HG03095 (cell line): ENCODE results near the gene ATOH8.

Source experiments
- ATAC-seq: cut with Tn5 transposase; IDR thresholded peaks from one replicate; pipeline ENCODE4 v1.9.1; 2021; ENCODE audit warnings: moderate library complexity; ENCODE audit not compliant: unreplicated experiment

The ATOH8 gene

DNA sequence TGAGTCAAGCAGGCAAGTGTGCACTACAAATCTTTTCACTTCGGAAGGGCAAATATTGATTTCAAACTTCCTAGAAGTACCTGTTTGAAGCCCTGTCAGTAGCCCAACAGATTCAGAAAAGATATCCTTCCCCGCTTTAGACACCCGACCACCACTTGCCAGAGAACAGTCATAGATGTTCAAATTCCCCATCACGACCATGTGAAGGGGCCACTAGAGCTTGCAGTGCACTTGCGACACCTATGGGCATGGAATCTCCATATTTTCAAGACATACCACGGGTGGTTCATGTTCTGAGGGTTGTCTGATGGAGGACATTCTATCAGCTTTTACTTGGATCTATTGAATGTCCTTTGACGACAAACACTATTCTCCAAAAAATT is 35.8 kb upstream of the ATOH8 start:
- ATAC-seq = no peak

DNA sequence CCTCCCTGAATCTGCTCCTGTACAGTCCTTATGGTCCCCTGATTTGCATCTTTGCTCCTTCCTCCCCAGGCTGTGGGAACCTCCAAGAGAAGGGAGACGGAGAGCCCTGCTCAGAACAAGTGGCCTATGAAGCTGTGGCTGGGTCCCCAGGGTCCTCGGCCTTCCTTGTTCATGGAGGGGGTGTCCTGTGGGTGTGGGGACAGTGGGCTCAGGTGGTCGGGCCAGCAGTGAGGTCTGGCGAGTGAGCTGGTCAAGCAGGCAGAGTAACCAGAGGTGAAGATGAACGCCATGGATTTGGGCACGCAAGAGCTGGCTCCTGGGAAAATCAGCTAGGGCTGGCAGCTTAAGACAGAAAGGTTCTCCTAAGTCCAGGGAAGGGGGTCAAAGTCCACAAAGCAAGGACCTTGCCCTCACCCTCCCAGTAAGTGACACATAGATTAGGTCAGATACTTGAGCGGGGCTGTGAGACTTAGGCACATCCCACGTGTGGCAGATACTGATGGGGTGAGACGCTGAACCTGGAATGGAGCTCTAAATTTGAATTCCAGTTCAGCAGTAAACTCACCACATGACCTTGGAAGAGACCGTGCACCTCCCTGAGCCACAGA is 34.8 kb upstream of the ATOH8 start:
- no peak for ATAC-seq

- no peak for ATAC-seq
These were observed 34.1 kb upstream of the ATOH8 start for GRCh38 chr2:85719609-85720240.

- no peak for ATAC-seq
These were observed 33.3 kb upstream of the ATOH8 start for GRCh38 chr2:85720533-85720932.

- ATAC-seq = no peak
These were observed 32.1 kb upstream of the ATOH8 start for GRCh38 chr2:85721641-85722040.

GRCh38 chr2:85722519-85722918 is 31.3 kb upstream of the ATOH8 start:
- ATAC-seq = no peak

DNA sequence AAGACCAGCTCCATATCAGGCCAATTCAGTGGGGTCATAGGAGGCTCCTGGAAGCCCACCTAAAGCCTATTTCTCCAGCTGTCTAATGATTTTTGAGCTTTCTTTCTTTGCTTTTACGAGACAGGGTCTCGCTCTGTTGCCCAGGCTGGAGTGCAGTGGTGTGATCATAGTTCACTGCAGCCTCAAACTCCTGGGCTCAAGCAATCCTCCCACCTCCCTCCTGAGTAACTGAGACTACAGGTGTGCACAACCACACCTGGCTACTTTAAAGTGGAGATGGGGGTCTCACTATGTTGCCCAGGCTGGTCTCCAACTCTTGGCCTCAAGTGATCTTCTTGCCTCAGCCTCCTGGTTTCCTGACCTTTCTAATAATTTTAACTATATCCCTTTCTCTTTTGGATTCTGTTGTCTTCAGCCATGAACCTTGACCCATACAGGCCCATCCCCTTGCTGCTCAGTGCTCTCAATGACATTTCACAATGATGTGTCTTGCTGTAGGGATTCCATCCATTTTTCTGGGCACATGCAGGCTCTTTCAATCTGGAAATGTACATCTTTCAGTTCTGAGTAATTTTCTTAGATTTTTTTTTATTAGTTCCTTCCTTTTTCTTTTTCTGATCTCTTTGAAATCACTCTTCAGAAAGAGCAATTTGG is 30.0 kb upstream of the ATOH8 start:
- no peak for ATAC-seq

GRCh38 chr2:85724731-85725181 is 29.0 kb upstream of the ATOH8 start:
- ATAC-seq = no peak

GRCh38 chr2:85725451-85725850 is 28.3 kb upstream of the ATOH8 start:
- ATAC-seq = no peak

DNA sequence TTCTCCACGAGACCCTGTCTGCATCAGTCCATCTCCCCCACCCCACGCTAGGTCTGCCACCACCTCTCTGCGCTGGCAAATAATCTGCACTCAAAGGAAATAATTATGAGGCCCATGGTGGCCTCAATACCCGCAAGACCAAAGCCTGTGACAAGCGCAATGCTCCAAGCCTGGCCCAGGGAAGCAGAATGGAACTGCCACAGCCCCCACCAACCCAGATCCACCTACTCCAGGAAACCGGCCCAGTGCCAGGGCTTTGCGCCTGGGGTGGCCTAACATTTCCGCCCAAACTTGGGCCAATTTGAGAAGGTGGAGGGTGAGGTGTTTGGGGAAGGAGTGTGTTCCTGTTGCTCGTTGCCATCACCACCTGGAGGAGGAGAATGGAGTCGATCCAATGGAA is 26.0 kb upstream of the ATOH8 start:
- ATAC-seq = no peak

DNA sequence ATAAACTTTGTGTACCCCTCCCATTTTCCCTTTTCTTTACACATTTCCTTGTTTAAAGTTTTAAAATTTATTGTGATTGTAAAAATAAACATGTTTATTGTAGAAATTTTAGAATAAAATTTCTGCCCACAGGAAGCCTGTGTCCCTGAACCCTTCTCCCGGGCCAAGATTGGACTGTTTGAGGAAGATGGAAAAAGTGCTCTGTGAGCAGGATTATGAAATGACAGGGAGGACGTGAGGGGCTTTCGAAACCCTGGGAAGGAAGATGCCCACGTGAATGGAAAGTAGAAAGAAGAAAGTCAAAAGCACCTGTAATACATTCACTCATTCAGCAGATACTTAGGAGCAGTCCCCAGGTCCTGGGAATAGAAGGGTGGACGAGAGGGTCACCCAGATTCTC is 25.4 kb upstream of the ATOH8 start:
- no peak for ATAC-seq

DNA sequence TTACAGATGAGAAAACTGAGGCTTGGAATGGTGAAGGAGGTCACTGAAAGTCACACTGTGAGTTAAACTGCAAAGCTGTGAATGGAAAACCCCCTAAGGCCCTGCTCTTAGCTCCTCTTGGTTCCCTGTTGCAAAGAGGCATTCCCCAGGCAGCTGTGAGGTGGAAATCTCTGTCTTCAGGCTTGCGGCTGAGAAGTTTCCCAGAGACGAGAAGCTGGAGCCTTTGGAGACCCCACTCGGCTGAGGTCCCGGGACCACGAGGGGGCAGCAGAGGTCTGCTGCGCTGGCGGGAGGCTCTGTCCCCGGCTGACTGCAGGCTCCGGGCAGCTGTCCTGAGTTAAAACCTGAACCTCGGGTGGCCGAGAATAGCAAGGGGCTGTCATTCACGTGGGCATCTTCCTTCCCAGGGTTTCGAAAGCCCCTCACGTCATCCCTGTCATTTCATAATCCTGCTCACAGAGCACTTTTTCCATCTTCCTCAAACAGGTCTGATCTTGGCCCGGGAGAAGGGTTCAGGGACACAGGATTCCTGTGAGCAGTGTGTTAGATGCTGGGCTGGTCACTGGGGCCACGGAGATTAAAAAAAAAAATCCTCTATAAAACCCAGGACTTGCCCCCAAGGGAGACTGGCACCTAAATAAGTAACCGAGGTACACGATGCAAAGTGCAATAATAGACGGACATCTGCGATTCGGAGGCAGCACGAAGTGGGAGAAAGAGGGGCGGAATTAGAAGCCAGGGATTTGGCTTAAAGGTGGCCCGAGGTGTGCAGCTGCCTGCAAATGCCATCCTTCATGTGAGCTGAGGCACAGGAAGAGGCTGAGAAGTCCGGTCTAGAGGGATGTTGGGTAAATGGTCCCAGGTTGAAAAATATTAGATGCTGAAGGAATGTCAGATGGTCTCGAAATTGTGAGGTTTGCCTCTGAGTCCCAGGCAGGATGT is 24.6 kb upstream of the ATOH8 start:
- no peak for ATAC-seq

GRCh38 chr2:85729825-85730510 is 23.8 kb upstream of the ATOH8 start:
- no peak for ATAC-seq

DNA sequence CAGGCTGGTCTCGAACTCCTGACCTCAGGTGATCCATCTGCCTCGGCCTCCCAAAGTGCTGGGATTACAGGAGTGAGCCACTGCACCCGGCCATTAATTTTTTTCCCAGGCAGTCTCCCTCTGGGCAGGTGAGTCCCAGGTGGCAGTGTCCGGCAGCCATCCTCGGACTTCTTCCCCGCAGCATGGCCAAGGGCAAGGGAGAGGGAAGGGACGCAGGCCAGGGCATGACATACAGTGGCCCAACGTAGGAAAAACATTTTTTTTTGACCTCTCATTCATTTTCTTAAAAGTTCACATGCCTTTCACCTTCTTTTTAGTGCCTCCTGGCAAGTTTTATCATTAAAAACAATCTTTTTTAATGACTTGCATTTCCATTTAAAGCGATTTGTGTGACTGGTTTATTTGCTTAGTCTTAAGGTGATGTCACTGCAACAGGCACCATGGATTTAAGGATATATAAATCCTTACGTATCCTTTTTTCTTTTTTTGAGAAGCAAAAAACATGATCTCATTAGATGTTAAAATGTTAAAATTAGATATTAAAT is 23.0 kb upstream of the ATOH8 start:
- no peak for ATAC-seq

GRCh38 chr2:85731606-85732005 is 22.2 kb upstream of the ATOH8 start:
- ATAC-seq = no peak

DNA sequence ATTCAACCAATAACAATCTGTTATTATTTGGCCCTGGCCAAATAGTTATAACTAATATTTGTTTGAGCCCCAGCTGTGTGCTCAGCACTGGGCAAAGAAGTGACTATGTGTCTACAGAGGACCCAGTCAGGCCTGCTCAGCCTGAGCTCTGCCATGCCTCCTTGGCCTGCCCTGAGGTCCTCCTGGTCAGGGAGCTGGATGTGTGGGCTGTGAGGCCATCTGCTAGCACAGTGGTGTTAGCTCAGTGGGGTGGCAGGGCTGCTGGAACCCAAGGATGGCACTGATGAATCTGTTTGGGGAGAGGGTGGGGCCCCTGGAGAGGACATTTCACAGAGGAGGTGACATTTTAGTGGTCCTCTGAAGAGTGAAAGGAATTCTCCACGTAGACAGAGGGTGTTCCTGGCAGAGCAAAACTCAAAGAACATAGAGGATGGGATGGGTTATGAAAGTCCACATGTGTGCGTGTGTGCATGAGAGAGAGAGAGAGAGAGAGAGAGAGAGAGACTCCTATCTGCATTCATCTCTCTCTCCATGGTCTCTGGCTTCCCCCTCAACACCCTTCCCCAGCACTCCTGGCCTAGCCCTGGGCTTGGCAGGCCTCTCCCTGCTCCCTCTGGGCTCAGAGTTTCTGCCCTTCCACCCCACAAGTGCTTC is 21.2 kb upstream of the ATOH8 start:
- ATAC-seq = no peak

- no peak for ATAC-seq
These were observed 20.4 kb upstream of the ATOH8 start for GRCh38 chr2:85733121-85733960.

DNA sequence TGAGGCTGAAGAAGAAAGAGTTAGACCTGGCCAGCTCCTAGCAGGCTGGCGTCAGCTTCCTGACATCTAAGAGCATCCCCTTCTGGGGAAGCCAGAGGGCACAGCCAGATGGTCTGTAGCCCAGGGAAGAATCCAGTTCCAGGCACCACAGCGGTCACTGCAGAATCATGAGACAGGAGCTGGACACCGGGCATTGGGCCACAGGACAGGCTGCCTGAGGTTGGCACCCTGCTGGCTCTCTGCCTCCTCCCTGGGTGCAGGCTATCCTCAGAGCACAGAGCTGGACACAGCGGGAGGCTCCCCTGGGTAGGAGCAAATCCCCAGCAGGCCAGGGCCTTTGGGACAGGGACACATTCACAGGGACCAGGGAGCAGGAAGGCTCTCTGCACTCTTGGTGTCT is 19.8 kb upstream of the ATOH8 start:
- ATAC-seq = no peak

GRCh38 chr2:85734942-85735608 is 18.7 kb upstream of the ATOH8 start:
- no peak for ATAC-seq
